Activated CD8-positive, alpha-beta memory T cell treated with anti-CD3 and anti-CD28 coated beads, Interleukin-2, amount 50 U/mL, for 1 hour (primary cell): ENCODE measurements around the gene SLC1A4.
"Not testable (repeated sequence)": the region's sequence is repeated elsewhere in the genome, so short reads cannot be mapped to it uniquely, and the experiment has no call there.

Experiments
- DNase-seq: peaks from one replicate; pipeline ENCODE4 v3.0.0-alpha.2; 2020; ENCODE audit errors: extremely low read depth

SLC1A4 gene

GRCh38 chr2:64989126-64989981 lies at the start of gene SLC1A4:
TSS of gene SLC1A4 (plus strand) at chr2:64989399. CDS start at chr2:64989644, 245 bp downstream.
- peak; percentile 34 for DNase-seq

GRCh38 chr2:64941143-64941542 lies 48.1 kb upstream of the SLC1A4 start:
- no peak for DNase-seq

GRCh38 chr2:64941801-64942200 lies 47.4 kb upstream of the SLC1A4 start:
- DNase-seq, result no peak

GRCh38 chr2:64942693-64943092 lies 46.5 kb upstream of the SLC1A4 start:
- no peak for DNase-seq

- DNase-seq, result no peak
These were observed 45.6 kb upstream of the SLC1A4 start for GRCh38 chr2:64943387-64944150.

- no peak for DNase-seq
These were observed 44.7 kb upstream of the SLC1A4 start for GRCh38 chr2:64944484-64944883.

GRCh38 chr2:64945973-64946768 lies 43.0 kb upstream of the SLC1A4 start:
- DNase-seq, result no peak

GRCh38 chr2:64946769-64947247 lies 42.4 kb upstream of the SLC1A4 start:
- no peak for DNase-seq

- DNase-seq, result no peak
These were observed 41.3 kb upstream of the SLC1A4 start for GRCh38 chr2:64947885-64948284.

GRCh38 chr2:64950226-64951160 lies 38.7 kb upstream of the SLC1A4 start:
- no peak for DNase-seq

- DNase-seq, result no peak
These were observed 37.8 kb upstream of the SLC1A4 start for GRCh38 chr2:64951306-64951953.

- DNase-seq, result no peak
These were observed 37.1 kb upstream of the SLC1A4 start for GRCh38 chr2:64952096-64952495.

- no peak for DNase-seq
These were observed 36.4 kb upstream of the SLC1A4 start for GRCh38 chr2:64952511-64953482.

- DNase-seq, result no peak
These were observed 33.7 kb upstream of the SLC1A4 start for GRCh38 chr2:64955467-64955866.

GRCh38 chr2:64957109-64957903 lies 31.9 kb upstream of the SLC1A4 start:
- no peak for DNase-seq

GRCh38 chr2:64958556-64958955 lies 30.6 kb upstream of the SLC1A4 start:
- no peak for DNase-seq

- no peak for DNase-seq
These were observed 28.4 kb upstream of the SLC1A4 start for GRCh38 chr2:64960819-64961218.

GRCh38 chr2:64963138-64963537 lies 26.1 kb upstream of the SLC1A4 start:
- not testable (repeated sequence) for DNase-seq
